Neural progenitor cell (in vitro differentiated cells): ENCODE measurements around the gene ASB2. TPM values are rescaled to one million over a fixed set of nuclear protein-coding genes. Genes with fewer than 3 reads are reported as not detected.

ENCODE experiments used
- DNase-seq: peaks from one replicate; pipeline ENCODE4 v3.0.0-alpha.2; 2016; ENCODE audit warnings: low spot score
- H2AFZ ChIP-seq: fragments of 200-600 bp; sonication (generic); replicated peaks from 2 replicates; pipeline ENCODE4 v1.6.1; 2016; ENCODE audit warnings: antibody characterized with exemption
- H3F3A ChIP-seq: fragments of 200-600 bp; sonication (generic); 2 replicates; pipeline ENCODE4 v1.6.1; 2016; ENCODE audit warnings: antibody characterized with exemption, low read depth
- H3K27ac ChIP-seq: fragments of 200-600 bp; sonication (generic); 2 replicates; pipeline ENCODE4 v1.5.1; 2016; ENCODE audit warnings: mild to moderate bottlenecking
- H3K27me3 ChIP-seq: fragments of 200-600 bp; sonication (generic); 2 replicates; pipeline ENCODE4 v1.6.1; 2016; ENCODE audit warnings: mild to moderate bottlenecking, moderate library complexity
- H3K36me3 ChIP-seq: fragments of 200-600 bp; sonication (generic); 2 replicates; pipeline ENCODE4 v1.5.1; 2016
- H3K4me1 ChIP-seq: fragments of 200-600 bp; sonication (generic); 2 replicates; pipeline ENCODE4 v1.6.1; 2016; ENCODE audit warnings: mixed run types
- H3K4me2 ChIP-seq: fragments of 200-600 bp; sonication (generic); 2 replicates; pipeline ENCODE4 v1.6.1; 2016
- H3K4me3 ChIP-seq: fragments of 200-600 bp; sonication (generic); 2 replicates; pipeline ENCODE4 v1.5.1; 2016
- H3K79me2 ChIP-seq: fragments of 200-600 bp; sonication (generic); 2 replicates; pipeline ENCODE4 v1.6.1; 2016; ENCODE audit warnings: low read depth
- H3K9ac ChIP-seq: fragments of 200-600 bp; sonication (generic); 2 replicates; pipeline ENCODE4 v1.6.1; 2016
- H3K9me3 ChIP-seq: fragments of 200-600 bp; sonication (generic); 2 replicates; pipeline ENCODE4 v1.5.1; 2016; ENCODE audit warnings: low read depth
- H4K20me1 ChIP-seq: fragments of 200-600 bp; sonication (generic); 2 replicates; pipeline ENCODE4 v1.6.1; 2016; ENCODE audit warnings: low read depth
- H3K27ac Mint-ChIP-seq: 3 replicates; pipeline ENCODE4 v1.8.0; 2021; ENCODE audit warnings: mixed read lengths
- H3K27me3 Mint-ChIP-seq: 2 replicates; pipeline ENCODE4 v1.8.0; 2022; ENCODE audit warnings: low read depth, mild to moderate bottlenecking, inconsistent platforms, moderate library complexity, mixed read lengths; ENCODE audit not compliant: insufficient read depth
- H3K36me3 Mint-ChIP-seq: 3 replicates; pipeline ENCODE4 v1.8.0; 2021; ENCODE audit warnings: mixed read lengths
- H3K4me1 Mint-ChIP-seq: 3 replicates; pipeline ENCODE4 v1.8.0; 2021; ENCODE audit warnings: mixed read lengths
- H3K4me3 Mint-ChIP-seq: 3 replicates; pipeline ENCODE4 v1.8.0; 2021; ENCODE audit warnings: mild to moderate bottlenecking, moderate library complexity, mixed read lengths
- H3K9me3 Mint-ChIP-seq: 3 replicates; pipeline ENCODE4 v1.8.0; 2020; ENCODE audit warnings: mixed read lengths
- EZH2 ChIP-seq: fragments of 200-600 bp; sonication (generic); IDR thresholded peaks from 2 replicates; pipeline ENCODE4 v1.6.1; 2017; ENCODE audit warnings: antibody characterized with exemption, mild to moderate bottlenecking, moderate library complexity
- EZH2phosphoT487 ChIP-seq: fragments of 200-600 bp; sonication (generic); IDR thresholded peaks from 2 replicates; pipeline ENCODE4 v1.6.1; 2017; ENCODE audit warnings: antibody characterized with exemption
- total RNA-seq: library from RNA; depleted of rRNA; stranded (reverse); fragments of >200 nt; gene quantifications from 2 replicates; pipeline ENCODE4 v1.2.3, GENCODE V29; 2015; ENCODE audit warnings: low replicate concordance
- TF ChIP-seq, protein P1 (sequence below): fragments of 200-600 bp; sonication (generic); IDR thresholded peaks from 2 replicates; pipeline ENCODE4 v1.5.1; 2017; ENCODE audit warnings: antibody characterized with exemption, mild to moderate bottlenecking

ASB2 gene
- total RNA-seq, 1 donor from 2014 or later, result not detected

- Histone ChIP-seq H3K9ac (no peak overlapping the region), H3K4me3 (no peak overlapping the region), H3K4me2 (no peak overlapping the region), H3K9me3 (no peaks in the 10 kb centered on the region), H3K4me1 (no peaks in the 10 kb centered on the region), H3K27me3 (no peaks in the 10 kb centered on the region), H3K27ac (no peak overlapping the region), H3F3A (no peaks in the 10 kb centered on the region), H3K36me3 (no peaks in the 10 kb centered on the region), H3K79me2 (no peaks in the 10 kb centered on the region), H4K20me1 (no peaks in the 10 kb centered on the region), H2AFZ (no peak overlapping the region)
- DNase-seq, result no peak
- Mint-ChIP-seq H3K27me3 (peaks cover 11% of the 10 kb centered on the region), H3K4me1 (no peaks in the 10 kb centered on the region), H3K4me3 (no peak overlapping the region), H3K9me3 (peaks cover 5% of the 10 kb centered on the region), H3K36me3 (no peaks in the 10 kb centered on the region), H3K27ac (peak overlapping the region; percentile 35)
- no peak for TF ChIP-seq EZH2
- TF ChIP-seq, protein P1, sequence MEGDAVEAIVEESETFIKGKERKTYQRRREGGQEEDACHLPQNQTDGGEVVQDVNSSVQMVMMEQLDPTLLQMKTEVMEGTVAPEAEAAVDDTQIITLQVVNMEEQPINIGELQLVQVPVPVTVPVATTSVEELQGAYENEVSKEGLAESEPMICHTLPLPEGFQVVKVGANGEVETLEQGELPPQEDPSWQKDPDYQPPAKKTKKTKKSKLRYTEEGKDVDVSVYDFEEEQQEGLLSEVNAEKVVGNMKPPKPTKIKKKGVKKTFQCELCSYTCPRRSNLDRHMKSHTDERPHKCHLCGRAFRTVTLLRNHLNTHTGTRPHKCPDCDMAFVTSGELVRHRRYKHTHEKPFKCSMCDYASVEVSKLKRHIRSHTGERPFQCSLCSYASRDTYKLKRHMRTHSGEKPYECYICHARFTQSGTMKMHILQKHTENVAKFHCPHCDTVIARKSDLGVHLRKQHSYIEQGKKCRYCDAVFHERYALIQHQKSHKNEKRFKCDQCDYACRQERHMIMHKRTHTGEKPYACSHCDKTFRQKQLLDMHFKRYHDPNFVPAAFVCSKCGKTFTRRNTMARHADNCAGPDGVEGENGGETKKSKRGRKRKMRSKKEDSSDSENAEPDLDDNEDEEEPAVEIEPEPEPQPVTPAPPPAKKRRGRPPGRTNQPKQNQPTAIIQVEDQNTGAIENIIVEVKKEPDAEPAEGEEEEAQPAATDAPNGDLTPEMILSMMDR, result no peak
- no peak for TF ChIP-seq EZH2phosphoT487
Measured at GRCh38 chr14:93912782-93913181, 63.6 kb downstream of the ASB2 start.

DNA sequence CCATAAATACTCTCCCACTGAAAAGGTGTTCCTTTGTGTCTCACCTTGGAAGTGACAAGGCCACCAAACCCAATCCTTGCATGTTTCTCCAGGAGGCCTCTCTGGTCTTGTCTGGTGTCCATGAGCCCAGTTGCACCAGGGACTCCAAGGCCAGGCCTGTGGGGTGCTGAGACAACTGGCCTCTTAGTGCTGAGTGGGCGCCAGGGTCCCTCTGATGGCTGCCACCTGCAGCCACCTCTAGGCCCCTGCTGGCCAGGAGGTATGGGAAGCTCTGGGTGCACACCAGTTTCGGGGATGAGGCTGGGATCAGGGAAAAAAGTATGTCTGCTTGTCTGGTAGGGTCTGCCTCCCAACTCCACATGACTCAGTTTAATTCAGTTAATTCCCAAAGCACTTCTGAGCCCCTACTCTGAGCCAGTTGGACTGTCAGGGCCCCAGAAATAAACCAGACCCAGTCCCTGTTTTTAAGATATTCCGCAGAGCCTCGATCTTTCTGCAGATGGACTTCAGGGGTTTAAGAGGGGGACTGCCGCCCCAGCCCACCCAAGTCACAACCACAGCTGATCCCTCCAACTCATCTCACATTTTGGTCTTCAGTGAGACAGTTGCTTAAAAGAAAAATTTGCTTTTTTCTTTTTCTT lies 64.3 kb downstream of the ASB2 start:
- Mint-ChIP-seq H3K27ac (no peak overlapping the region), H3K36me3 (no peaks in the 10 kb centered on the region), H3K9me3 (peaks cover 5% of the 10 kb centered on the region), H3K4me1 (no peaks in the 10 kb centered on the region), H3K27me3 (peaks cover 11% of the 10 kb centered on the region), H3K4me3 (no peak overlapping the region)
- Histone ChIP-seq H3K9me3 (no peaks in the 10 kb centered on the region), H3F3A (no peaks in the 10 kb centered on the region), H3K27me3 (no peaks in the 10 kb centered on the region), H3K9ac (no peak overlapping the region), H2AFZ (no peak overlapping the region), H3K79me2 (no peaks in the 10 kb centered on the region), H3K4me1 (no peaks in the 10 kb centered on the region), H3K4me2 (no peak overlapping the region), H3K36me3 (no peaks in the 10 kb centered on the region), H4K20me1 (no peaks in the 10 kb centered on the region), H3K27ac (no peak overlapping the region), H3K4me3 (no peak overlapping the region)
- no peak for DNase-seq
- TF ChIP-seq EZH2 (no peak), EZH2phosphoT487 (no peak)
- TF ChIP-seq, protein P1, result no peak

DNA sequence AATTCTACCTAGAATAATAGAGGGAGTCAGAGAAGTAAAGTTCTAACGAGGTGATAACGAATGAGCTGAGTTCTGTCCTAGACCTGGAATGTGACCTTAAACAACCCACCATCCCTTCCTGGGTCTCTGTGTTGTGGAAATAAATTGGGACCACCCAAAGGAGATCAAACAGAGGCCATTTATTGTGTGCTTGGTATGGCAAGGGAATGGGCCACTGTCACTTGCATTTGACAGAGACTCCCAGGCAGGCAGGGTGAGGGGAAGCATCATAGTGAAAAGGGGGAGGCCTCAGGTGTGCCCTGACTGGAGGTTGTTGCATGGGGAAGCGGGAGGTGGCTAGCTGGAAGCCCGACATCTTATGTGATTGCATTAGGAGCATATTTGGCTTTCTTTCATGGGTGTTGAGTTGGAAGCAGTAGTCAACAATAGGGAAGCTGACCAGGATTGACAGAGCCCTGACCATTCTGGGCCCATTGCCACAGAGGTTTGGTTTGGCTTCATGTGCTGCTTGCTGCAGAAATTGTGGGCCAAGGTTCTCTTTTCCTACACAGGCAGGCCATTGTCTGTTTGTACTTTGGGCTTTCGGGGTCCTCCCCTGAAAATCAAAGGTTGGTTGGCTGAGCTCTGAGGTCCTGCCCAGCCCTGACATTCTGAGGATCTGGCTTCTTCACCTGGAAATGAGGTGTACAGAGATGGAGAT lies 66.8 kb downstream of the ASB2 start:
- H3K4me3 Mint-ChIP-seq, result no peak overlapping the region
- Histone ChIP-seq H2AFZ (no peak overlapping the region), H3K9me3 (no peaks in the 10 kb centered on the region), H3K27me3 (no peaks in the 10 kb centered on the region), H3K27ac (no peak overlapping the region), H3K9ac (no peak overlapping the region), H3K4me1 (no peaks in the 10 kb centered on the region), H3F3A (no peaks in the 10 kb centered on the region), H3K36me3 (no peaks in the 10 kb centered on the region), H4K20me1 (no peaks in the 10 kb centered on the region), H3K4me2 (no peak overlapping the region), H3K4me3 (no peak overlapping the region), H3K79me2 (no peaks in the 10 kb centered on the region)
- peaks cover 11% of the 10 kb centered on the region for H3K27me3 Mint-ChIP-seq
- peaks cover 5% of the 10 kb centered on the region for H3K4me1 Mint-ChIP-seq
- H3K9me3 Mint-ChIP-seq, result peaks cover 5% of the 10 kb centered on the region
- TF ChIP-seq EZH2 (no peak), EZH2phosphoT487 (no peak)
- TF ChIP-seq, protein P1, result no peak
- peak overlapping the region; percentile 51 for H3K27ac Mint-ChIP-seq
- no peaks in the 10 kb centered on the region for H3K36me3 Mint-ChIP-seq
- DNase-seq, result no peak
